ENCODE measurements around the gene LPCAT1. TPM values are rescaled to one million over a fixed set of nuclear protein-coding genes. Genes with fewer than 3 reads are reported as not detected.

The LPCAT1 gene
- total RNA-seq, 3 donors from 2014 or later (not counting 1 experiment from before 2014, with no cell fraction given) = 196 to 302 (median 252) TPM

- no peaks in the 10 kb centered on the region for H3K27me3 ChIP-seq (ENCODE audit: control insufficient read depth, insufficient read depth, low read length)
- H3K4me3 ChIP-seq (ENCODE audit: low read length) = no peak overlapping the region
- peaks cover 56% of the 10 kb centered on the region for H3K36me3 ChIP-seq (ENCODE audit: control insufficient read depth, insufficient read depth, low read length)
- TF ChIP-seq CTCF (IDR thresholded peaks at IDR 0.05) = no peak
- H3K9me3 ChIP-seq (ENCODE audit: control insufficient read depth, insufficient read depth, low read length) = no peaks in the 10 kb centered on the region
- H3K27ac Mint-ChIP-seq = peak overlapping the region; percentile 95 to 96
- DNase-seq = peak in 1 of 2 donors; percentile 14
- intact Hi-C loops (cut with micrococcal nuclease) = loop anchor here (10.0 kb wide), 1 partner anchor 409 kb away; no protein-coding TSS in a partner anchor
- no peaks in the 10 kb centered on the region for H3K27me3 Mint-ChIP-seq (ENCODE audit: low read depth in 2 of 2)
- H3K4me1 Mint-ChIP-seq = peaks cover 80 to 95% of the 10 kb centered on the region in 2 donors
- peaks cover 97% of the 10 kb centered on the region for H3K4me1 ChIP-seq (ENCODE audit: control insufficient read depth, insufficient read depth, low read length)
- ATAC-seq = no peak
- peaks cover 12% of the 10 kb centered on the region for H3K36me3 Mint-ChIP-seq
- peak overlapping the region; percentile 59 for H3K27ac ChIP-seq (ENCODE audit: low read length)
- H3K4me3 Mint-ChIP-seq = peak overlapping the region; percentile 87
- no peaks in the 10 kb centered on the region for H3K9me3 Mint-ChIP-seq
- 83% methylated on average over 30 of the region's 30 CpGs for WGBS (ENCODE audit: insufficient coverage)
These were observed 9.5 kb downstream of the LPCAT1 start for GRCh38 chr5:1514027-1514818.

GRCh38 chr5:1513326-1514026, 10.3 kb downstream of the LPCAT1 start:
- H3K9me3 ChIP-seq (ENCODE audit: control insufficient read depth, insufficient read depth, low read length) = no peaks in the 10 kb centered on the region
- 55% methylated on average over 26 of the region's 26 CpGs for WGBS (ENCODE audit: insufficient coverage)
- H3K36me3 ChIP-seq (ENCODE audit: control insufficient read depth, insufficient read depth, low read length) = peaks cover 54% of the 10 kb centered on the region
- H3K36me3 Mint-ChIP-seq = peaks cover 12% of the 10 kb centered on the region
- DNase-seq = peak in 1 of 2 donors; percentile 13
- TF ChIP-seq CTCF (IDR thresholded peaks at IDR 0.05) = no peak
- H3K27me3 Mint-ChIP-seq (ENCODE audit: low read depth in 2 of 2) = no peaks in the 10 kb centered on the region
- H3K4me1 ChIP-seq (ENCODE audit: control insufficient read depth, insufficient read depth, low read length) = peaks cover 90% of the 10 kb centered on the region
- H3K4me1 Mint-ChIP-seq = peaks cover 78 to 88% of the 10 kb centered on the region in 2 donors
- no peak for ATAC-seq
- peak overlapping the region; percentile 59 for H3K27ac ChIP-seq (ENCODE audit: low read length)
- intact Hi-C loops (cut with micrococcal nuclease) = loop anchor here (10.0 kb wide), 1 partner anchor 409 kb away; no protein-coding TSS in a partner anchor
- H3K9me3 Mint-ChIP-seq = no peaks in the 10 kb centered on the region
- no peak overlapping the region for H3K4me3 ChIP-seq (ENCODE audit: low read length)
- no peaks in the 10 kb centered on the region for H3K27me3 ChIP-seq (ENCODE audit: control insufficient read depth, insufficient read depth, low read length)
- H3K4me3 Mint-ChIP-seq = peak overlapping the region; percentile 87
- peak overlapping the region; percentile 95 to 96 for H3K27ac Mint-ChIP-seq

GRCh38 chr5:1512541-1513291, 11.0 kb downstream of the LPCAT1 start:
- peak overlapping the region; percentile 57 for H3K4me3 Mint-ChIP-seq
- Histone ChIP-seq H3K36me3 (ENCODE audit: control insufficient read depth, insufficient read depth, low read length) (peaks cover 55% of the 10 kb centered on the region), H3K9me3 (ENCODE audit: control insufficient read depth, insufficient read depth, low read length) (no peaks in the 10 kb centered on the region), H3K4me1 (ENCODE audit: control insufficient read depth, insufficient read depth, low read length) (peaks cover 90% of the 10 kb centered on the region), H3K27me3 (ENCODE audit: control insufficient read depth, insufficient read depth, low read length) (no peaks in the 10 kb centered on the region), H3K4me3 (ENCODE audit: low read length) (no peak overlapping the region), H3K27ac (ENCODE audit: low read length) (peak overlapping the region; percentile 59)
- peak in 1 of 2 donors; percentile 9 for DNase-seq
- 91% methylated on average over 25 of the region's 25 CpGs for WGBS (ENCODE audit: insufficient coverage)
- ATAC-seq = no peak
- no peak for TF ChIP-seq CTCF (IDR thresholded peaks at IDR 0.05)
- H3K36me3 Mint-ChIP-seq = peaks cover 12% of the 10 kb centered on the region
- H3K27me3 Mint-ChIP-seq (ENCODE audit: low read depth in 2 of 2) = no peaks in the 10 kb centered on the region
- H3K27ac Mint-ChIP-seq = peak overlapping the region; percentile 95 to 96
- intact Hi-C loops (cut with micrococcal nuclease) = loop anchor here (10.0 kb wide), 1 partner anchor 408 kb away; no protein-coding TSS in a partner anchor
- H3K4me1 Mint-ChIP-seq = peaks cover 78 to 88% of the 10 kb centered on the region in 2 donors
- no peaks in the 10 kb centered on the region for H3K9me3 Mint-ChIP-seq
